Mesenchymal stem cell (in vitro differentiated cells and primary cell): ENCODE measurements around the gene OMD.

Experiments used
- DNase-seq: peaks from one replicate; pipeline ENCODE4 v3.0.0-alpha.2; 2013
- H2AFZ ChIP-seq: one replicate; pipeline ENCODE4 v1.6.1; 2013; ENCODE audit warnings: low read depth, mild to moderate bottlenecking, control low read depth, inconsistent platforms, low read length, moderate library complexity
- H2AK5ac ChIP-seq: 2 replicates; pipeline ENCODE4 v1.6.1; 2013; ENCODE audit warnings: low read length, moderate library complexity, mild to moderate bottlenecking, inconsistent platforms; ENCODE audit not compliant: severe bottlenecking
- H2BK120ac ChIP-seq: one replicate; pipeline ENCODE4 v1.6.1; 2013; ENCODE audit warnings: low read depth, mild to moderate bottlenecking, inconsistent platforms, low read length, moderate library complexity
- H2BK12ac ChIP-seq, 2 experiments: one replicate each; pipeline ENCODE4 v1.6.1; 2013; ENCODE audit warnings: inconsistent platforms in 2 of 2, low read length in 2 of 2, mild to moderate bottlenecking in 2 of 2, moderate library complexity in 2 of 2, control low read depth in 1 of 2
- H2BK15ac ChIP-seq: one replicate; pipeline ENCODE4 v1.6.1; 2013; ENCODE audit warnings: mild to moderate bottlenecking, low read depth, inconsistent platforms; ENCODE audit not compliant: poor library complexity, severe bottlenecking
- H2BK5ac ChIP-seq: 2 replicates; pipeline ENCODE4 v1.6.1; 2013; ENCODE audit warnings: low read depth, mild to moderate bottlenecking, low read length, control low read depth, inconsistent platforms; ENCODE audit not compliant: poor library complexity, severe bottlenecking
- H3K14ac ChIP-seq, 2 experiments: one replicate each; pipeline ENCODE4 v1.6.1; 2013; ENCODE audit warnings: inconsistent platforms in 2 of 2, low read length in 2 of 2, control low read depth in 1 of 2, mild to moderate bottlenecking in 1 of 2, moderate library complexity in 1 of 2
- H3K18ac ChIP-seq, 2 experiments: one replicate each; pipeline ENCODE4 v1.6.1; 2013; ENCODE audit warnings: inconsistent platforms in 2 of 2, low read length in 2 of 2, control low read depth in 1 of 2, low read depth in 1 of 2, mild to moderate bottlenecking in 1 of 2
- H3K23ac ChIP-seq, 2 experiments: one replicate each; pipeline ENCODE4 v1.6.1; 2013; ENCODE audit warnings: inconsistent platforms in 2 of 2, low read length in 2 of 2, mild to moderate bottlenecking in 2 of 2, moderate library complexity in 2 of 2, control low read depth in 1 of 2
- H3K27ac ChIP-seq: 2 replicates; pipeline ENCODE4 v1.5.1; 2013; ENCODE audit warnings: mild to moderate bottlenecking, moderate library complexity, low read length, control low read depth, inconsistent platforms; ENCODE audit not compliant: poor library complexity, severe bottlenecking
- H3K27me3 ChIP-seq, 2 experiments: 2 replicates each; pipeline versions ENCODE4 v1.6.1 to v1.7.0; 2013; ENCODE audit warnings: low read length in 2 of 2, mild to moderate bottlenecking in 2 of 2, moderate library complexity in 2 of 2, control low read depth in 1 of 2, inconsistent platforms in 1 of 2; ENCODE audit not compliant: control insufficient read depth in 1 of 2, insufficient read depth in 1 of 2
- H3K36me3 ChIP-seq, 2 experiments: 2 replicates each; pipeline versions ENCODE4 v1.6.1 to v1.7.0; 2013; ENCODE audit warnings: low read length in 2 of 2, control low read depth in 1 of 2, inconsistent platforms in 1 of 2, low read depth in 1 of 2, mild to moderate bottlenecking in 1 of 2; ENCODE audit not compliant: insufficient read depth in 2 of 2, control insufficient read depth in 1 of 2
- H3K4ac ChIP-seq, 2 experiments: one replicate each; pipeline ENCODE4 v1.6.1; 2013; ENCODE audit warnings: inconsistent platforms in 2 of 2, low read length in 2 of 2, mild to moderate bottlenecking in 2 of 2, moderate library complexity in 2 of 2, control low read depth in 1 of 2, low read depth in 1 of 2
- H3K4me1 ChIP-seq: 2 replicates; pipeline ENCODE4 v1.6.1; 2013; ENCODE audit warnings: low read depth, low read length, control low read depth; ENCODE audit not compliant: control insufficient read depth, insufficient read depth
- H3K4me2 ChIP-seq: 2 replicates; pipeline ENCODE4 v1.6.1; 2013; ENCODE audit warnings: low read length, mild to moderate bottlenecking, inconsistent platforms; ENCODE audit not compliant: poor library complexity, severe bottlenecking
- H3K4me3 ChIP-seq, 2 experiments: 2 replicates each; pipeline versions ENCODE4 v1.5.1 to v1.7.0; 2013; ENCODE audit warnings: low read length in 2 of 2, mild to moderate bottlenecking in 2 of 2, control low read depth in 1 of 2, low read depth in 1 of 2; ENCODE audit not compliant: insufficient read depth in 1 of 2
- H3K79me1 ChIP-seq: replicated peaks from 2 replicates; pipeline ENCODE4 v1.6.1; 2013; ENCODE audit warnings: mild to moderate bottlenecking, control low read depth, low read length, inconsistent platforms; ENCODE audit not compliant: poor library complexity, severe bottlenecking
- H3K9ac ChIP-seq: 2 replicates; pipeline ENCODE4 v1.7.0; 2013; ENCODE audit warnings: mild to moderate bottlenecking, low read length, moderate library complexity
- H3K9me3 ChIP-seq: 2 replicates; pipeline ENCODE4 v1.7.0; 2013; ENCODE audit warnings: mild to moderate bottlenecking, low read length; ENCODE audit not compliant: control insufficient read depth
- H4K8ac ChIP-seq: one replicate; pipeline ENCODE4 v1.6.1; 2013; ENCODE audit warnings: inconsistent platforms, mild to moderate bottlenecking, low read length, moderate library complexity
- H4K91ac ChIP-seq: one replicate; pipeline ENCODE4 v1.6.1; 2013; ENCODE audit warnings: mild to moderate bottlenecking, low read length, inconsistent platforms
- WGBS: methylation state at CpG from one replicate; pipeline ENCODE4 v1.1.7; 2013; ENCODE audit warnings: mixed read lengths; 5-methylcytosine and 5-hydroxymethylcytosine counted together

The OMD gene

DNA sequence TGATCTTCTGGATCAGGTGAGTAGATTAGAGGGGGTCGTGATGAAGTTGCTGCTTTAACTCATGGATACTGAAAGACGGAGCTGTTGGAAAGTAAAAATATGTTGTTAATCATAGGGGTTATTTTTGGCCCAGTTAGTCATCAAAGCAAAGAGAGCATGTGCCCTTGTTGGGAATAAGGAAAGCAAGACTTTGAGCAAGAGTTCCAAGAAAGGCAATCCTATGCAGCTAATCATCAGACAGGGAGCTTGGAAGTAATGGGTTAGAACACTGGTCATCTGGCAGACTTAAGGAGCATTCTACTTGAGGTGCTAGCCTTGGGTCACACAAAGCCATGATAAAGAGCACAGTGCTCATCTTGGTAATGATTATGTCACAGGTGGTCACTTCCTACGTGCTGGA is 39.7 kb upstream of the OMD start:
- Histone ChIP-seq H4K8ac (no peak overlapping the region), H3K9ac (peak overlapping the region; percentile 88), H3K36me3 (peaks cover 0 to 6% of the 10 kb centered on the region in 2 experiments), H2AK5ac (no peak overlapping the region), H3K18ac (peak overlapping the region in 1 of 2 experiments; percentile 63), H3K4me3 (peak overlapping the region in 1 of 2 experiments; percentile 2), H3K4me1 (peaks cover 1% of the 10 kb centered on the region), H3K23ac (peak overlapping the region in 1 of 2 experiments; percentile 66), H3K27me3 (no peaks in the 10 kb centered on the region), H2BK120ac (no peak overlapping the region), H3K14ac (peak overlapping the region in 1 of 2 experiments; percentile 26), H3K4me2 (no peak overlapping the region), H4K91ac (no peak overlapping the region), H3K79me1 (no peaks in the 10 kb centered on the region), H2BK15ac (no peak overlapping the region), H2AFZ (no peak overlapping the region), H2BK12ac (no peak overlapping the region), H3K4ac (no peak overlapping the region), H2BK5ac (no peak overlapping the region), H3K9me3 (no peaks in the 10 kb centered on the region), H3K27ac (no peak overlapping the region)
- WGBS, result 42% methylated on average over 3 of the region's 3 CpGs
- DNase-seq, result peak; percentile 91

DNA sequence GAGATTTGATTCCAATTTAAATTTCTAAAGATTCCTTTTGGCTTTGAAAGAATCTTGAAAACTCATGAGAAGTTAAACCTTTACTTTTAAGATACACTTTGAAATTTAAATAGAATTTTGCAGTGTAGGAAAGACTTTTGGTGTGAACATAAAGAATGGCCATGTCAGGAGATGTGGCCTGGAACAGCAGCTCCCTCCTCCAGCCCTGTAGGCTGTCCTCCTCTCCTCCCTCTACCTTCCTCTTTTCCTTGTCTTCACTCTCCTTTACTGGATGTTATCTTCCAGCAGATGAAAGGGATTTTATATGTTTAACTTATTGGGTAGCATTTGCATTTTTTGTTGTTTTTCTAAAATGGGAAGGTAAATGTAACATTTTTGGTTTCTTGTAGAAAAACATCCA is 39.1 kb upstream of the OMD start:
- Histone ChIP-seq H2BK5ac (no peak overlapping the region), H2BK15ac (no peak overlapping the region), H3K18ac (no peak overlapping the region), H4K8ac (no peak overlapping the region), H3K4ac (no peak overlapping the region), H3K23ac (no peak overlapping the region), H3K27ac (no peak overlapping the region), H2AFZ (no peak overlapping the region), H2BK120ac (no peak overlapping the region), H3K9me3 (no peaks in the 10 kb centered on the region), H3K4me2 (no peak overlapping the region), H3K36me3 (peaks cover 0 to 6% of the 10 kb centered on the region in 2 experiments), H3K9ac (peak overlapping the region; percentile 88), H2AK5ac (no peak overlapping the region), H3K27me3 (no peaks in the 10 kb centered on the region), H2BK12ac (no peak overlapping the region), H3K14ac (no peak overlapping the region), H3K79me1 (no peaks in the 10 kb centered on the region), H4K91ac (no peak overlapping the region), H3K4me1 (peaks cover 1% of the 10 kb centered on the region), H3K4me3 (peak overlapping the region in 1 of 2 experiments; percentile 2)
- DNase-seq, result no peak

DNA sequence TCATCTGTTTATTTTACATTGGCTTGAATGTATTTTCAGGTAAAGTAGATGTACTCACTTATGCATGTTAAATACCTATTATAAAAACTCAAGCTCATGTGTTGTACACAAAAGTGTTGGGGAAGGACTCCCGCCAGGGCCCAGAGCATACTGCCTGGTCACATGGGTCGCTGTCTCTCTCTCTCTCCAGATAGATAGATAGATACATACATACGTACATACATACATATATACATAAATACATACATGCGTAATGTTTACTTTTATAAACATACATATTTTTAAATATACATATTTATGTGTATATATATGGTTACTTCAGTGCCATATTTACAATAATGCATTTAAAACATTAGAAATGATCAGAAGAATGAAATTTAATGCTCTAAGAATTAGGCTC is 33.3 kb upstream of the OMD start:
- DNase-seq, result no peak
- H3K9ac ChIP-seq, result no peak overlapping the region
- no peak overlapping the region for H3K27ac ChIP-seq
- H2BK5ac ChIP-seq, result no peak overlapping the region
- WGBS, result 100% methylated on average over 2 of the region's 4 CpGs
- no peak overlapping the region for H3K18ac ChIP-seq
- H3K9me3 ChIP-seq, result no peaks in the 10 kb centered on the region
- H2AFZ ChIP-seq, result no peak overlapping the region
- no peak overlapping the region for H4K91ac ChIP-seq
- no peak overlapping the region for H2BK120ac ChIP-seq
- H3K4ac ChIP-seq, result no peak overlapping the region
- no peak overlapping the region for H3K4me3 ChIP-seq
- H2AK5ac ChIP-seq, result no peak overlapping the region
- H3K23ac ChIP-seq, result no peak overlapping the region
- no peak overlapping the region for H4K8ac ChIP-seq
- no peak overlapping the region for H3K4me2 ChIP-seq
- H3K79me1 ChIP-seq, result no peaks in the 10 kb centered on the region
- H3K27me3 ChIP-seq, result no peaks in the 10 kb centered on the region
- H3K14ac ChIP-seq, result no peak overlapping the region
- H2BK12ac ChIP-seq, result no peak overlapping the region
- H2BK15ac ChIP-seq, result no peak overlapping the region
- peaks cover 0 to 6% of the 10 kb centered on the region in 2 experiments for H3K36me3 ChIP-seq
- H3K4me1 ChIP-seq, result no peaks in the 10 kb centered on the region

DNA sequence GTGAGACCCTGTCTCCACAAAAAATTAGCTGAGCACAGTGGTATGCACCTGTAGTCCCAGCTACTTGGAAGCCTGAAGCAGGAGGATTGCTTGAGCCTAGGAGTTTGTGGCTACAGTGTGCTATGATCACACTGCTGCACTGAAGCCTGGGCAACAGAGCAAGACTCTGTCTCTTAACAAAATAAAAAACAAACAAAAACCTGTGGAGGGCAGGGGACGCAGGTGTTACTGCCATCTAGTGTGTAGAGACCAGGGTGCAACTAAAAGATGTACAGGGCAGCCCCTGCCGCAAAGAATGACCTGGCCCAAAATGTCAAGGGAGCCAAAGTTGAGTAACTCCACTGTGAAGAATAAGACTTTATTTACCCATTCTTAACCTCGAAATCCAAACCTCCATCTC is 30.9 kb upstream of the OMD start:
- Histone ChIP-seq H2AK5ac (no peak overlapping the region), H2AFZ (no peak overlapping the region), H4K91ac (no peak overlapping the region), H3K36me3 (peaks cover 0 to 6% of the 10 kb centered on the region in 2 experiments), H3K79me1 (no peaks in the 10 kb centered on the region), H3K4me1 (no peaks in the 10 kb centered on the region), H3K23ac (no peak overlapping the region), H2BK120ac (no peak overlapping the region), H2BK12ac (no peak overlapping the region), H3K4me2 (no peak overlapping the region), H3K4me3 (no peak overlapping the region), H2BK15ac (no peak overlapping the region), H3K18ac (no peak overlapping the region), H3K14ac (no peak overlapping the region), H2BK5ac (no peak overlapping the region), H3K27me3 (no peaks in the 10 kb centered on the region), H3K27ac (no peak overlapping the region), H3K9ac (no peak overlapping the region), H3K9me3 (no peaks in the 10 kb centered on the region), H4K8ac (no peak overlapping the region), H3K4ac (no peak overlapping the region)
- no peak for DNase-seq
- 69% methylated on average over 2 of the region's 3 CpGs for WGBS
